OCI-LY1 (cell line): ENCODE results near the gene CNIH2.

ENCODE experiments used
- EZH2 ChIP-seq: fragments of 200-600 bp; sonication (generic), shearing (Covaris generic); IDR thresholded peaks from 2 replicates; pipeline ENCODE4 v1.8.0; 2017; ENCODE audit warnings: borderline replicate concordance, mixed run types, mild to moderate bottlenecking, antibody characterized with exemption, low read length, moderate library complexity, mixed read lengths
- TF ChIP-seq, protein P1 (sequence below): fragments of 200-600 bp; sonication (generic), shearing (Covaris generic); IDR thresholded peaks from 2 replicates; pipeline ENCODE4 v1.5.1; 2017; ENCODE audit warnings: mild to moderate bottlenecking, antibody characterized with exemption, low read length, moderate library complexity, mixed read lengths

DNA sequence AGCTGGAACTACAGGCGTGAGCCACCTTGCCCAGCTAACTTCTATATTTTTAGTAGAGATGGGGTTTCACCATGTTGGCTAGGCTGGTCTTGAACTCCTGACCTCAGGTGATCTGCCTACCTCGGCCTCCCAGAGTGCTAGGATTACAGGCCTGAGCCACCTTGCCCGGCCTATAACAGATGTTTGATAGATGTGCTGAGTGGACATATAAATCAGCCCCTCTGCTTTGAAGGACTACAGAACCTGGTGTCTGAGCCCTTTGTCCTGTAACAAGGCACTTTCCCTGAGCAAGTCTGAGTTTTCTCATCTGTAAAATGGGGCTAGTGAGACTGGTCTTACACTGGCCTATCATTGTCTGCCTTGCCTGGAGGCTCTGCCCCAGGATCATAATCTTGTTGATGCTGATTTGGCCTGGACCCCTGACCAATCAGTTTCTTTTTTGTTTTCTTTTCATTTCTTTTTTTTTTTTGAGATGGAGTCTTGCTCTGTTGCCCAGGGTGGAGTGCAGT, 51.2 kb downstream of the CNIH2 start:
- TF ChIP-seq, protein P1, sequence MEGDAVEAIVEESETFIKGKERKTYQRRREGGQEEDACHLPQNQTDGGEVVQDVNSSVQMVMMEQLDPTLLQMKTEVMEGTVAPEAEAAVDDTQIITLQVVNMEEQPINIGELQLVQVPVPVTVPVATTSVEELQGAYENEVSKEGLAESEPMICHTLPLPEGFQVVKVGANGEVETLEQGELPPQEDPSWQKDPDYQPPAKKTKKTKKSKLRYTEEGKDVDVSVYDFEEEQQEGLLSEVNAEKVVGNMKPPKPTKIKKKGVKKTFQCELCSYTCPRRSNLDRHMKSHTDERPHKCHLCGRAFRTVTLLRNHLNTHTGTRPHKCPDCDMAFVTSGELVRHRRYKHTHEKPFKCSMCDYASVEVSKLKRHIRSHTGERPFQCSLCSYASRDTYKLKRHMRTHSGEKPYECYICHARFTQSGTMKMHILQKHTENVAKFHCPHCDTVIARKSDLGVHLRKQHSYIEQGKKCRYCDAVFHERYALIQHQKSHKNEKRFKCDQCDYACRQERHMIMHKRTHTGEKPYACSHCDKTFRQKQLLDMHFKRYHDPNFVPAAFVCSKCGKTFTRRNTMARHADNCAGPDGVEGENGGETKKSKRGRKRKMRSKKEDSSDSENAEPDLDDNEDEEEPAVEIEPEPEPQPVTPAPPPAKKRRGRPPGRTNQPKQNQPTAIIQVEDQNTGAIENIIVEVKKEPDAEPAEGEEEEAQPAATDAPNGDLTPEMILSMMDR: no peak
- TF ChIP-seq EZH2: no peak
